PC-9 (cell line): Measurements from ENCODE around the gene SLC45A3. TPM values are rescaled to one million over a fixed set of nuclear protein-coding genes. Genes with fewer than 3 reads are reported as not detected.
A peak's percentile ranks its signal among the peaks of the same experiment; 100 is the strongest.

Experiments used
- BruUV-seq: library from RNA; stranded (reverse); fragments of 400-500 nt; replicated peaks from 2 replicates; lab custom pipeline; 2021; lab: Mats Ljungman, UMichigan
- CTCF ChIA-PET: fragments of 300-600 bp; sonication (Branson Sonifier 250); formaldehyde crosslinking; loops from one replicate; lab custom pipeline; 2022; ENCODE audit warnings: antibody characterized with exemption; lab: Charles Lee
- POLR2A ChIA-PET: fragments of 300-600 bp; sonication (Branson Sonifier 250); formaldehyde crosslinking; loops from one replicate; lab custom pipeline; 2022; ENCODE audit warnings: antibody characterized with exemption; ENCODE audit not compliant: unreplicated experiment; lab: Charles Lee
- DNase-seq, 2 experiments: peaks; one replicate each; pipeline versions ENCODE4 v3.0.0 to v3.0.0-alpha.2; 2015 to 2022; ENCODE audit warnings: mixed read lengths in 1 of 2
- H2AFZ ChIP-seq: fragments of 200-600 bp; sonication (generic); 2 replicates; pipeline ENCODE4 v1.8.1; 2017; ENCODE audit warnings: antibody characterized with exemption
- H3F3A ChIP-seq: fragments of 200-600 bp; sonication (generic); 2 replicates; pipeline ENCODE4 v1.8.1; 2017; ENCODE audit warnings: antibody characterized with exemption, mild to moderate bottlenecking, low read depth; ENCODE audit not compliant: insufficient read depth
- H3K27ac ChIP-seq: fragments of 200-600 bp; sonication (generic); 2 replicates; pipeline ENCODE4 v1.6.1; 2016; ENCODE audit warnings: mixed run types
- H3K27me3 ChIP-seq: fragments of 200-600 bp; sonication (generic); 2 replicates; pipeline ENCODE4 v1.6.1; 2016; ENCODE audit warnings: low read depth, mixed run types; ENCODE audit not compliant: insufficient read depth
- H3K36me3 ChIP-seq: fragments of 200-600 bp; sonication (generic); 2 replicates; pipeline ENCODE4 v1.6.1; 2016; ENCODE audit warnings: low read depth, mixed run types
- H3K4me1 ChIP-seq: fragments of 200-600 bp; sonication (generic); replicated peaks from 2 replicates; pipeline ENCODE4 v1.6.1; 2016; ENCODE audit warnings: mixed run types; ENCODE audit not compliant: insufficient read depth
- H3K4me2 ChIP-seq: fragments of 200-600 bp; sonication (generic); 2 replicates; pipeline ENCODE4 v1.6.1; 2017; ENCODE audit warnings: mixed run types
- H3K4me3 ChIP-seq: fragments of 200-600 bp; sonication (generic); 2 replicates; pipeline ENCODE4 v1.6.1; 2016; ENCODE audit warnings: mixed run types
- H3K79me2 ChIP-seq: fragments of 200-600 bp; sonication (generic); 2 replicates; pipeline ENCODE4 v1.6.1; 2017; ENCODE audit warnings: low read depth, mixed run types
- H3K9me2 ChIP-seq: fragments of 200-600 bp; sonication (generic); 2 replicates; pipeline ENCODE4 v1.8.1; 2017; ENCODE audit warnings: mild to moderate bottlenecking; ENCODE audit not compliant: insufficient read depth
- H3K9me3 ChIP-seq: fragments of 200-600 bp; sonication (generic); 2 replicates; pipeline ENCODE4 v1.8.1; 2016; ENCODE audit warnings: low read depth; ENCODE audit not compliant: insufficient read depth
- H4K20me1 ChIP-seq: fragments of 200-600 bp; sonication (generic); 2 replicates; pipeline ENCODE4 v1.8.1; 2017; ENCODE audit not compliant: insufficient read depth
- EZH2 ChIP-seq: fragments of 200-600 bp; sonication (generic); IDR thresholded peaks from 2 replicates; pipeline ENCODE4 v1.8.0; 2017; ENCODE audit warnings: antibody characterized with exemption, low read depth
- intact Hi-C: fragments of 100-400 bp; cut with micrococcal nuclease; formaldehyde crosslinking; loops from one replicate; pipeline ENCODE4 v1.10.0; 2022; ENCODE audit not compliant: unreplicated experiment
- total RNA-seq: library from RNA; stranded (reverse); gene quantifications from 2 replicates; pipeline ENCODE4 v1.2.3, GENCODE V29; 2021
- TF ChIP-seq, protein P1 (sequence below): fragments of 200-600 bp; sonication (generic); conservative IDR thresholded peaks from 2 replicates; pipeline ENCODE4 v1.6.1; 2017; ENCODE audit warnings: mixed run types, antibody characterized with exemption, mild to moderate bottlenecking, moderate library complexity

Gene SLC45A3
- total RNA-seq, 1 experiment from 2014 or later = 19.9 TPM

DNA sequence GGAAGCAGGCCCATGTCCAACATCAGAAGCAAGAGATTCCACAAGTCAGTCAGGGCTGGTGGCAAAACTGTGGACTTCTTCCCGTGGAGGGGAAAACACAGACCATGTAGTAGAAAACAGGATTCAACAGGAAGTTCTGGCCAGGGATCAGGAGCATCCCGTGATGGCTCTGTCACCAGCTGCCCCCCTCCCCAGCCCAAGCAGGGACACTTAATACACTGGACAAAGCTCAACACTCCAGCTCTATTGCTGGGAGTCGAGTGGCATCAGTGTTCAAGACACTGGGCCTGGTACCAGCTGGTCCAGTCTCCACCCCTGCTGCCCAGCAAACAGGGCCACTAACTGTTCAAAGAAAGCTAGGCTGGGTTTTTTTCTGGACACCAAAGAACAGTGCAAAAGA lies 3.7 kb downstream of the SLC45A3 start:
- peaks cover 37% of the 10 kb centered on the region for H3F3A ChIP-seq
- ChIA-PET POLR2A (no interaction called here), CTCF (no interaction called here)
- H3K9me2 ChIP-seq = no peaks in the 10 kb centered on the region
- H3K4me2 ChIP-seq = 0 out of 2 replicates have a peak overlapping the region, but pooled peaks have one; percentile 4
- no peaks in the 10 kb centered on the region for H3K27me3 ChIP-seq
- H3K36me3 ChIP-seq = no peaks in the 10 kb centered on the region; the same call in 1 of the 2 replicates
- no peaks in the 10 kb centered on the region; the same call in 1 of the 2 replicates for H4K20me1 ChIP-seq
- DNase-seq = no peak
- no peak overlapping the region for H2AFZ ChIP-seq
- intact Hi-C loops = no loop called here
- no peak overlapping the region for H3K27ac ChIP-seq
- H3K9me3 ChIP-seq = no peaks in the 10 kb centered on the region
- H3K79me2 ChIP-seq = peaks cover 76% of the 10 kb centered on the region
- H3K4me1 ChIP-seq = peaks cover 54% of the 10 kb centered on the region
- TF ChIP-seq, protein P1, sequence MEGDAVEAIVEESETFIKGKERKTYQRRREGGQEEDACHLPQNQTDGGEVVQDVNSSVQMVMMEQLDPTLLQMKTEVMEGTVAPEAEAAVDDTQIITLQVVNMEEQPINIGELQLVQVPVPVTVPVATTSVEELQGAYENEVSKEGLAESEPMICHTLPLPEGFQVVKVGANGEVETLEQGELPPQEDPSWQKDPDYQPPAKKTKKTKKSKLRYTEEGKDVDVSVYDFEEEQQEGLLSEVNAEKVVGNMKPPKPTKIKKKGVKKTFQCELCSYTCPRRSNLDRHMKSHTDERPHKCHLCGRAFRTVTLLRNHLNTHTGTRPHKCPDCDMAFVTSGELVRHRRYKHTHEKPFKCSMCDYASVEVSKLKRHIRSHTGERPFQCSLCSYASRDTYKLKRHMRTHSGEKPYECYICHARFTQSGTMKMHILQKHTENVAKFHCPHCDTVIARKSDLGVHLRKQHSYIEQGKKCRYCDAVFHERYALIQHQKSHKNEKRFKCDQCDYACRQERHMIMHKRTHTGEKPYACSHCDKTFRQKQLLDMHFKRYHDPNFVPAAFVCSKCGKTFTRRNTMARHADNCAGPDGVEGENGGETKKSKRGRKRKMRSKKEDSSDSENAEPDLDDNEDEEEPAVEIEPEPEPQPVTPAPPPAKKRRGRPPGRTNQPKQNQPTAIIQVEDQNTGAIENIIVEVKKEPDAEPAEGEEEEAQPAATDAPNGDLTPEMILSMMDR = no peak
- no peak for TF ChIP-seq EZH2
- no TSS peak for BruUV-seq
- no peak overlapping the region for H3K4me3 ChIP-seq

DNA sequence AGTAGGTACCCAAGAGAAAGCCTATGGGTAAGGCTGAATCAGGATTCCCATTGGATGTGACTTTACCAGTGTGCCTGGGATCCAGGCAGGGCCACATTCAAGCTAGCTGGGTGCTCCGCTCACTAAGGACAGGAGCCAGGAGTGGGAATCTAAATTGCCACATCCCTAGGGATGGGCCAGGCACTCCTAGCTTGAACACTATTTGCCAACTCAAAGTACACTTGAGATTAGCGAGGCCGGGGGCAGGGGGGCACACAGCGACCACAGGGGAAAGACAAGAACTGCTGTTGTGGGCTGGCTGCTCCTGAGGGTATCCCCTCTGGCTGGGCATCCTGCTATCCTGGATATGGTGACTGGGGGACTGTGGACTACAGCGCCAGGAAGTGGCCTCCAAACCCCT lies 4.3 kb downstream of the SLC45A3 start:
- Histone ChIP-seq H3K9me3 (no peaks in the 10 kb centered on the region), H3K4me1 (peaks cover 54% of the 10 kb centered on the region), H3K4me2 (0 out of 2 replicates have a peak overlapping the region, but pooled peaks have one; percentile 4), H3K36me3 (no peaks in the 10 kb centered on the region; the same call in 1 of the 2 replicates), H3F3A (peaks cover 36% of the 10 kb centered on the region), H3K79me2 (peaks cover 82% of the 10 kb centered on the region), H4K20me1 (no peaks in the 10 kb centered on the region; the same call in 1 of the 2 replicates), H3K27me3 (no peaks in the 10 kb centered on the region), H3K4me3 (no peak overlapping the region), H3K27ac (no peak overlapping the region), H3K9me2 (no peaks in the 10 kb centered on the region), H2AFZ (no peak overlapping the region)
- TF ChIP-seq, protein P1 = no peak
- no peak for TF ChIP-seq EZH2
- CTCF ChIA-PET = no interaction called here
- DNase-seq = no peak
- intact Hi-C loops = no loop called here
- BruUV-seq = no TSS peak
- POLR2A ChIA-PET = no interaction called here

DNA sequence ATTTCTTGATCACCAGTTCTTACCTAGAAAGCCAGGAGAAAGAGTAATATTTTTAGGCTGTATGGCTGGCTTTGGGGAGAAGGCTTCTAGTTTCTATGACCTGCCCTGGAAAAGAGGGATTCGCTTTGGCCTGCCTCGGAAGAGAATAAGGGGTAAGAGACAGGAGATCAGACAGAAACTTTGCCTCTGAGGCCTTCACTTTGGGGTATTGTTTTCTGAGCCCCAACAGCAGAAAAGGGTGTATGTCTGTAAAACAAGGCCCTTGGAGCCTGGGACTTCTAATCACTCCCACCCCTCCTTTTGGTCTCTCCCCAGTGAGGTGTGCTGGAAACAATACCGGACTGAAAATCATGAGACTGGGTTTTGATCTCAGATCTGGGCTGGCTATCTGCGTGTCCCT lies 5.1 kb downstream of the SLC45A3 start:
- no TSS peak for BruUV-seq
- DNase-seq = no peak
- Histone ChIP-seq H2AFZ (no peak overlapping the region), H3K4me3 (no peak overlapping the region), H3K4me2 (no peak overlapping the region), H3K9me2 (no peaks in the 10 kb centered on the region), H3F3A (peaks cover 31% of the 10 kb centered on the region), H3K4me1 (peaks cover 56% of the 10 kb centered on the region), H3K27me3 (no peaks in the 10 kb centered on the region), H4K20me1 (no peaks in the 10 kb centered on the region; the same call in 1 of the 2 replicates), H3K27ac (no peak overlapping the region), H3K9me3 (no peaks in the 10 kb centered on the region), H3K79me2 (peaks cover 89% of the 10 kb centered on the region), H3K36me3 (no peaks in the 10 kb centered on the region; the same call in 1 of the 2 replicates)
- ChIA-PET POLR2A (no interaction called here), CTCF (no interaction called here)
- intact Hi-C loops = no loop called here
- TF ChIP-seq, protein P1 = no peak
- no peak for TF ChIP-seq EZH2
